RCC 7860 (cell line): ENCODE results near the gene TMEM217.
"Not testable (repeated sequence)": the region's sequence is repeated elsewhere in the genome, so short reads cannot be mapped to it uniquely, and the experiment has no call there.

Experiments used
- DNase-seq: peaks from one replicate; pipeline ENCODE4 v3.0.0-alpha.2; 2015; ENCODE audit warnings: low spot score
- FAIRE-seq: peaks from 2 replicates; lab custom pipeline; 2012; peaks lifted over from hg19 to GRCh38; lab: Jason Lieb, UNC

TMEM217 gene

DNA sequence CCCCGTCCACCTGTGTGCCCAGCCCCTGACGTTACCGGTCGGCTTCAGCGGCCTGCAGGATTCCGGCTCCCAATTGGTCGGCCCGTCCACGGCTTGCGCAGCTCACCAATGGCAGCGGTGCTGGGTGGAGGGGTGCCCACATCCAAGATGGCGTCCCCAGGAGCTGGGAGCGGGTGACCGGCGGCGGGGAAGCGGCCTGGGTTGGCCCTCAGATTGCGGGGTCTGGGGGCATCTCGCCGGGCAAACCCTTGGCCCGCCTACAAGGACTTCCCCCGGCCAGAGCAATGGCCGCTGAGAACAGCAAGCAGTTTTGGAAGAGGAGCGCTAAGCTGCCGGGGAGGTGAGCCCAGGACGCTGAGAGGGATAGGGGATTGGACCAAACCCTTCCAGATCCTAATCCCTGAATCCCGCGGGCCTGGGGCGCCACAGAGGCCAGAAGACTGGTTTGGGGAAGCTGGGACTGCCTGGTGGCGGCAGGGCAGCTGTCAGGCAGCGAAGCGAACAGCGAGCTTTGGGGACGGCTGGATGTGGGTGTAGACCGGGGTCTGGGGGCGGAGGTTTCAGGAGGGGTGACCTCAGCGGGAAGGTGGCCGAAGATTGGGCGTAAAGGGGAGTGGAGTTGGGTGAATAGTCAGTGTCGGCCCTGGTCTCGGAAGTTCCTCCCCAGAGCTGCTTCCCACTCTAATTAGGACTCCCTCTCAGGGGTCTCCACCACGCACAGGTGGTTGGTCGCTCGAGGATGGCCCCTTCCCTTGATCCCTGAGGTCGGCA lies at the start of gene TMEM217, which contains the start of gene TBC1D22B:
TMEM217 (minus strand) TSS at position 511 of the 771 bp plus-strand sequence. CDS start 39,114 bp downstream, outside the sequence.
TBC1D22B (plus strand) TSS at position 139 of the 771 bp plus-strand sequence; CDS start at position 285, 146 bp downstream.
- FAIRE-seq (peak; percentile 85), DNase-seq (peak; percentile 78)

DNA sequence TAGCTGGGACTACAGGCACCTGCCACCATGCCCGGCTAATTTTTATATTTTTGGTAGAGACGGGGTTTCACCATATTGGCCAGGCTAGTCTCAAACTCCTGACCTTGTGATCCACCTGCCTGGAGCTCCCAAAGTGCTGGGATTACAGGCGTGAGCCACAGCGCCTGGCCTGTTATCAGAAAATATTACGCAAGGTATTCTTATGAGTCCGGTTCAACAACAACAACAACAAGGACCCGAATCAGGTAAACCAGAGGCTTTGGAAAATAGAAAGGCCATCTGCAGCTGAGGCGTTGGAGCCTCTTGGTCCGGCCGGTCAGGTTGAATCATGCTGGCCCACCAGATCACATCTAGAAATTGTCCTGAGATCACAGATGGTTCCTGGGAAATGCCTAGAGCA lies 49.5 kb upstream of the TMEM217 start:
- FAIRE-seq, DNase-seq: not testable (repeated sequence)

DNA sequence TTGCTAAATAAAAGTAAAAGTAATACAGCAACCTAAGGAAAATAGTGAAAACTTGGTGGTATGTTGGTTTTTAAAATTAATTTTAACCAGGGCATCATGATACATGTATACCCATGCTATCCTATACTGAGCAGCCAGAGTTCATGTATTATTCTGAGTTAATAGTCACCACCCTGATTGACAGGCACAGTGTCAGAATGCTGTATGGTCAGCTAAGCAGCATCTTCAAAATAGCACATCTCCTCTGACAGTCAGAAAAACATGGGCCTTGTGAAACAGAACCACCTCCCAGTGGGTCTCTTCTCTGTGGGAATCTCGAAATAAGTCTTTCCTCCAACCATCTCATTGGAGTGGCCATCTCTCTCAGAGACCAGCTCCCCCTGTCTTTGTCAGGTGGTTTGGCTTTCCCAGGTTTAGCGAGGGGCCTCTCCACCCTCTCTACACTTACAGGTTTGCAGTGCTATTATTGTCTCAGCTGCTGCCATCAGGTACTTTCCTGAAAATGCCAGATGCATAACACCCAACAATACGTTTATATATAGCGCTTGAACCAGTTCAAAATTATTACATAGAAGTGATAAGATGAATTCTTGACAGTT lies 48.8 kb upstream of the TMEM217 start:
- no peak for FAIRE-seq
- no peak for DNase-seq

DNA sequence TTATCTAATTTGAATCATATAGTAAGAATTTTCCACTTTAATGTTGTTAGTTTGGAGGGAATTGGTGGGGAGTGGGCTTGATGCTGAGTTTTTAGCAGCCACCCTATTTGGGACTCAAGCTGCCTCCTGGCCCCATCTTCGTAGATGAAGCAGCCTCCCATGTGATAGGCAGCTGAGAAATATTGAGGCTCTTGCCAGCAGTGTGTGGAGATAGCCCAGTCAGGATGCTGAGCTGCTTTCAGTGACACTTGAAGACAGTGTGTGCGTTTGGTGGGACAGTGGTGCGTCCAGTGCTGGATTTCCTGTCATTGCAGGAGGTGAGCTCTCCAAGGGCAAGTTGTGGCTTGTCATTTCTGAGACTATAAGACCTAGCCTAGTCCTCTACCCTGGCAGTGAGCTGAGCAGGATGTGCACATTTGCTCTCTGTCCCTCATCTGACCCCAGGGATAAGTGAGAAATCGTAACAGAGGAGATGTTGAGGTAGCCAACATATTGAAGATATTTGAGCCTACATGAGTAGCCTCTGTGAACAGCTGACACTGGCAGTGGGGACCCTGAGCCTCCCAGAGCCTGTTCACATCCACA lies 48.0 kb upstream of the TMEM217 start:
- FAIRE-seq (no peak), DNase-seq (no peak)

DNA sequence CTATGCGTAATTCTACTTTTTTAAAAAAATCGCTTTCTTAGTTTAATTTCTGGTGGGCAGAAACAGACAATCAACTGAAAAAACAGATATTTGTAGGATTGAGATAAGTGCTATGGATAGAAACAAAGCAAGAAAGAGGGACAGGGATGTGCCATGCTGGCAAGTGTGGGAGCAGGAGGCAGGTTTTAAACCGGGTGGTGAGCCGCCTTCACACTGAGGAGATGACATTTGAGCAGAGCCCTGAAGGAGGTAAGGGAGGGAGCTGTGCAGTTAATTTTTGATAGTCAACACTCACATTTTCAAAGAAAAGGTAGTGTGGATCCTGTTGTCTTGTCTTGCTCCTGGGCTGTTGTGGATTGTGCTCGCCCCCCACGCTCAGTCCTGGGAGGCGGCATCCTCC lies 46.8 kb upstream of the TMEM217 start:
- DNase-seq: no peak
- no peak for FAIRE-seq

DNA sequence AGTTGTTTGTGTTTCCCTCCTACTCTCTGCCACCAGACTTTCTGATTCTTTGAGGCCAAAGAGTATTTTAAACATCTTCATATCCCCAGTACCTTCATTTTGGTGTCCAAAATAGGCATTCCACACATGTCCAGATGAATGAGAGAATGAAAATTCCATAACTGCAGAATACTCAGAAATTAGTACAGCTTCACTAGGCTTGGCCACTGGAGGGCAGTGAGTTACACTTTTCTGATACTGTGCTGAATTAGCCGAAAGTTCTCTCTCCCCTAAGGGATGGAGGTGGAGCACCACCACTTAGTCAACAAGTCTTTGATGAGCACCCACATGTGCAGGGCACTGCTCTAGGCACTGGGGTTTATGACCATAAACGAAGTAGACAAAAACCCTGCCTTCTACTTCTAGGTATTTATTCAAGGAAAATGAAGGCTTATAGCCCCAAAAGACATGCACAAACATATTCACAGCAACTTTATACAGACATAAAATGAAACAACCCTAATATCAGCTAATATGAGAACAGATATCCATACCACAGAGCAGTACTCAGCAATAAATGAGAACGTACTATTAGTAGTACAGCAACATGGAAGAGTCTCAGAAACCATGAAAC lies 46.1 kb upstream of the TMEM217 start:
- DNase-seq (no peak), FAIRE-seq (no peak)

DNA sequence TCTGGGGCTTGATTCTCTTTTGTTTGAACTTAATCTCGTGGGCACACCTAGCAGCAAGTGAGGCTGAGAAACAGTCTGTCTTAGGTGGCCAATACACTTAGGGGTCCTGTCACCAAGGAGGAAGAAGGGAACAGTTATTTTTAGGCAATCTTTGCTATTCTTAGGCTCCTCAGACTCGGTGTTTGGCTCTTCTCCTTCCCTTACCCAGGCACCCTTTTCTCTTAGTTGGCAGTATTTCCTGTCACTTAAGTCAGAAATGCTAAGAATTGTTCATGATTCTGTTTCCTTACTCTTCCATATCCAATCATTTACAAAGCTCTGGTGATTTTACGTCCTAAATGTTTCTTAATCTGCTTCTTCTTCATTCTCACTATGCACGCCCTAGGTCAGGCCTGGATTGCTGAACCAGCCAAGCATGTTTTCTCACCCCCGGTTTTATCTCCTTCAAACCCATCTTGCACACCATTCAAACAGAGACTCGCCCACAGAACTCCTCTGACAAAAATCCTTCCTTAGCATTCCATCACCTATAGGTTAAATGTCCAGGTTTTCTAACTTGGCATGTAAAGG lies 45.2 kb upstream of the TMEM217 start:
- FAIRE-seq: no peak
- no peak for DNase-seq

DNA sequence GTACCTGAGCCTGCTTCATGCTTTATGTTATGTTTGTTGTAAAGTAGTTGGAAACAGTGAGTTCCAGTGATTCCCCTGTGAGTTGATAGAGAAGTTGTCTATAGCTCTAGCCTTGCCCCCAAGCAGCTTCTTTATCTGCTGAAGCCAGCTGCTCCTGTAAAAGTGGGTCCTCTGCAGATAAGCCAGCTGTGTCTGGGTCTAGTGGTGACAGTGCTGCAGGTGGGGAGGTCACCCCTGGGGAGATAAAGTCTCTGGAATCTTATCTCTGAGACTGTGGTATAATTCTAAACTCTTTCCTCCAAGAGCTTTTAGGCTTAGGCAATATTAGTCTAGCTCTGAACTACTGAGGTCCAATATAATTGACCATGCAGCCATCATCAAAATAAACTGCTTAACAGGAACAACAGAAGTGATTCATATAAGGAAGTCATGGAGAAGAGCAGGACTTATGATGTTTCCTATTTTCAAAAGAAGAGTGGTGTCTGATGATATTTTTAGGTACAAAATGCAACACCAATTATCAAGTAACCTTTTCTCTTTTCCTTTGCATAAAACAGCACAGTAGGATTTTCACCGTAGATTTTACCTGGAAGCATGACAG lies 44.2 kb upstream of the TMEM217 start:
- FAIRE-seq (no peak), DNase-seq (no peak)

DNA sequence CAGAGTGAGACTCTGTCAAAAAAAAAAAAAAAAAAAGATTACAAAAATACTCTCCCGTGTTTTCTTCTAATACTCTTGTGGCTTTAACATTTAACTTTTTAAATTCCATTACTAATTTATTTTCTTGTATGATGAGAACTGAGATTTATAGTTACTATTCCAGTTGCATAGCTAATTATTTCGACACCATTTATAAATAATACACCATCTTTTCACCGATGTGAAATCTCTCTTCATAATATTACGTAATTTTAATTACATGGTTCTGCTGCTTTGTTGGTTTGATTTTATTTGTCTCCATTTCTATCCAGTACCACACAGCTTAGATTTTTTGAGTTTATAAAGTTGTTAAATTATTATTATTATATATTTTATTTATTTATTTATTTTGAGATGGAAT lies 42.0 kb upstream of the TMEM217 start:
- DNase-seq (no peak), FAIRE-seq (no peak)

DNA sequence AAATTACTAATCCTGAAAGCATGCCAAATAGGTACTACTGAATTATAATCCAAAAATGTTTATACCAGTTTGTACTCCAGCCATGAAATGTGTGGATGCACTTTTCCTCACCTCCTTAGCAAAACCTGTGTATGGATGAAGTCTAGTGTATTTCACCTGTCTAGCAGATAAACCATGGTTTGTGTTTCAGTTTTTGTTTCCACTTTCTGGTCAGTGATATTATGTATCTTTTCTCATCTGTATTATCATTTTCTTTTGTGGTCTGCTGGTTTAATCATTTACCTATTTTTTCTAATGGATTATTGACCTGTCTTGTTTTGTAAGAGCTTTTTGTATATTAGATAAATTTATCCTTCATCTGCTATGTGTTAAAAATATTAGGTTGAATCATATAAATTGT lies 41.0 kb upstream of the TMEM217 start:
- FAIRE-seq: no peak
- no peak for DNase-seq

DNA sequence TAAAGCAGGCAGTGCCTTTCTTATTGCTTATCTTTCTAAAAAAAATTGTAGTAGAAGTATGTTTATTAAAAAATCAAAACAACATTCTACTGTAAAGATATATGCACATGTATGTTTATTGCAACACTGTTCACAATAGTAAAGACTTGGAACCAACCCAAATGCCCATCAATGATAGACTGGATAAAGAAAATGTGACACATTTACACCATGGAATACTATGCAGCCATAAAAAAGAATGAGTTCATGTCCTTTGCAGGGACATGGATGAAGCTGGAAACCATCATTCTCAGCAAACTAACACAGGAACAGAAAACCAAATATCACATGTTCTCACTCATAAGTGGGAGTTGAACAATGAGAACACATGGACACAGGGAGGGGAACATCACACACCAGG lies 39.7 kb upstream of the TMEM217 start:
- not testable (repeated sequence) for DNase-seq, FAIRE-seq

DNA sequence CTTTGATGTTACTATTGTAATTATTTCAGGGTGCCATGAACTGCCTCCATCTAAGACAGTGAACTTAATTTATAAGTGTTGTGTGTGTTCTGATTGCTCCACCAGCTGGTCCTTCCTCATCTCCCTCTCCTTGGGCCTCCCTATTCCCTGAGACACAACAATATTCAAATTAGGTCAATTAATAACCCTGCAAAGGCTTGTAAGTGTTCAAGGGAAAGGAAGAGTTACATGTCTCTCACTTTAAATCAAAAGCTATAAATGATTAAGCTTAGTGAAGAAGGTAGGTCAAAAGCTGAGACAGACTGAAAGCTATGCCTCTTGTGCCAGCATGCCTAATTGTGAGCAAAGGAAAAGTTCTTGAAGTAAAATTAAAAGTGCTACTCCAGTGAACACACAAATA lies 35.5 kb upstream of the TMEM217 start:
- DNase-seq: no peak
- no peak for FAIRE-seq

DNA sequence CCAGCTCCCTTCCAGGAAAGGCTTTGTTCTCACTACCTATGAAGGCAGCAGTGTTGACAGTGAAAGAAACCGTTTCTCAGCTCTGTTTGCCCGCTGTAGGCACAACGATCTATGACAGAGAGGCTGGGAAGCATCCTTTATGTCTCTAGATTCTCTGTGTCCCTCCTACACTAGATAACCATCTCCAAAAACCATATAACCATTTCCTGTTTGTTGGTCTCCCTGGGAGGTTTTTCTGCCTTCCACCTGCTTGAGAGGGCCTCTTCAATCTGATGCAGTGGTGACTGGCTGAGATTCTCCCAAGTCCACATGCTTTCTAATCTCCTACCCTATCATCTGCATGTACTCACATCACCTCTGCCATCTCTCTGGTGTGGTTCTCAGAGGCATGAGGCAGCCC lies 32.0 kb upstream of the TMEM217 start:
- FAIRE-seq (no peak), DNase-seq (no peak)

DNA sequence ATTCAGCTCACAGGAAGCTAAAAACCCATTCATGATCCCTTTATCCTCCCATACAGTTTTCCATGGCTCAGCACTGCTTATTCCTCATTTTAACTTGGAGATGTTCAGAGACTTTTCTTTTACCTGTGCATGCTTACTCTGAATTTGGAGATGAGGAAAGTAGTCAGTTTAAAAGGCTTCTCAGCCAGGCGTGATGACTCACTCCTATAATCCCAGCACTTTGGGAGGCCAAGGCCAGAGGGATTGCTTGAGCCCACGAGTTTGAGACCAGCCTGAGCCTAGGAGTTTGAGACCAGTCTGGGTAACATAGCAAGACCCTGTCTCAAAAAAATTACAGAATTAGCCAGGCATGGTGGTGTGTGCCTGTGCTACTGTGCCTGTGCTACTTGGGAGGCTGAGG lies 30.3 kb upstream of the TMEM217 start:
- FAIRE-seq: no peak

DNA sequence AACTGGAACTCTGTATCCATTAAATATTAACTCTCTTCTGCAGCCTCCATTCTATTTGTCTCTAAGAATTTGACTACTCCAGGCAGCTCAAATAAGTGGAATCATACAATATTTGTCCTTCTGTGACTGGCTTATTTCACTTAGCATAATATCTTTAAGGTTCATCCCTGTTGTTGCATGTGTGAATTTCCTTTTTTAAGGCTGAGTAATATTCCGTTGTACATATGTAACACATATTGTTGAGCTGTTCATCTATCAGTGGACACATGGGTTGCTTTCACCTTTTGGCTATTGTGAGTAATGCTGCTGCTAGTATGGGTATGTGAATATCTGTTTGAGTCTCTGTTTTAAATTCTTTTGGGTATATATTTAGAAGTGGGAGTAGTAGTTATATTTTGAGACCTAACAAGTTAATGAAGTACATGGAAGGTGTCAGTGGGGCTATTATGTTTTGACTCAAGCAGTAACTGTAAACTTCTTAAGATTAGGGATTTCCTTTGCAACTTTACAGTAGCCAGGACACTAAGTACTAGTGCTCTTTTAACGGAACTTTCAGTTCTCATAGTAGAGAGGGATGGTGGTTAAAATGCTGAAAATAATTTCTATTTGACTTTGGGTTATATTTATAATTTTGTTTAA lies 29.7 kb upstream of the TMEM217 start:
- FAIRE-seq: no peak
- DNase-seq: no peak

More for the DNA sequence above, 30.3 kb upstream of the TMEM217 start:
- DNase-seq: no peak

DNA sequence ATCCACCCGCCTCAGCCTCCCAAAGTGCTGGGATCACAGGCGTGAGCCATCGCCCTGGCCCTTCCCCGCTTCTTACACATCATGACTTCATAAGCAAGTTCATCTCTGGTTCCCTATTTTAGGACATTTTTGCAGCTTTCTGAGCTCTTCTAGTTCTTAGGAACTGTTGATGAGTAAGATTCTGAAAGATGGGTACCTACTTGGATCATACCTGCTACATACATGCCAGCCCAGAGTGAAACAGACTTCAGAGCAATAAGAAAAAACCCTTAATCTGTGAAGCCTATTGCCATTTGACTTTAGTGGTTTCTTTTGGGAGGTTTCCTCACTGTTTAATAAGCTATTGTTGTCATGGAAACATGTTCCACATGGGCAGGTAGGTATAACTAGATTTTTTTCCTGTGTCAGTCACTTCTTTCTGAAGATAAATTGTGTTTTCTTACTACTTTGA lies 27.9 kb upstream of the TMEM217 start:
- no peak for FAIRE-seq
- peak; percentile 17 for DNase-seq

DNA sequence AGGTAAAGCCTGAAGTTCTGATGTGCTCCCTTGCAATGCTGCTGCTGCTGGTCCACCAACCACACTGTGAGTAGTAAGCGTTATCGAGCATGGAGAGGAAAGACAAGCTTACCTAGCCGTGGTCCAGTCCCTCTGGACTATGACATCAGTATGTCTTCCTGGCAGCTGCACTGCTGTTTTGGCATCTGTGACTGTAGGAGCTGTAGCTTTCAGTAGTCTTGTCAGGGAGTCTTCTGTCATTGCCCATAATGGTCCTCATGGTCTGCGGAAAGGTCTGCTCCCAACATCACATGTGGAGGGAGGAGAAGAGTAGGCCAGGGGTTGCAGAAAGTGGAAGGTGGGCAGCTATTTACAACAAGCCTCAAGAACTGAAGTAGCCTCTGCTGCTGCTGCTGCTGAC lies 26.8 kb upstream of the TMEM217 start:
- DNase-seq (no peak), FAIRE-seq (no peak)

DNA sequence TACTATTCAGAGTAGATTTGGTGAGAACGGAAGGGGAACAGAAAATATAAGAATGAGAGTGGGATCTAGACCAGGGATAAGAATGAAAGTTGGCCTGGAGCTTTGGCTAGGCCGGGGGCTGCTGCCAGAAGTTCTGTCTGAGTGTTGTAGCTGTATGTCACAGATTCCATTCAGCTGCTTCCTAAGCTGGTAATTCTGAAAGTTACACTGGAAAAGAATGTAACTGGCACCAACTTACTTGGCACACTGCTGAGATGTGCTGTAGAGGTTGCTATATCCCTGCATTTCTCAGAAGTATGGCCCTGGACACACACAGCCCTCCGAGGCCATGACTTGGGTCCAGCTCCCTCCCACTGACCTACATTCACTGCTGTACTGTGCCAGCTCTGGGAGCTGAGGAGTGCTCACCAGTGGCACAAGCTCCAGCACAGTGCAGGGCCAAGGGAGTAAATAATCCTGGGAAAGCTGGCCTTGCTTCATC lies 25.8 kb upstream of the TMEM217 start:
- no peak for FAIRE-seq
- DNase-seq: no peak

DNA sequence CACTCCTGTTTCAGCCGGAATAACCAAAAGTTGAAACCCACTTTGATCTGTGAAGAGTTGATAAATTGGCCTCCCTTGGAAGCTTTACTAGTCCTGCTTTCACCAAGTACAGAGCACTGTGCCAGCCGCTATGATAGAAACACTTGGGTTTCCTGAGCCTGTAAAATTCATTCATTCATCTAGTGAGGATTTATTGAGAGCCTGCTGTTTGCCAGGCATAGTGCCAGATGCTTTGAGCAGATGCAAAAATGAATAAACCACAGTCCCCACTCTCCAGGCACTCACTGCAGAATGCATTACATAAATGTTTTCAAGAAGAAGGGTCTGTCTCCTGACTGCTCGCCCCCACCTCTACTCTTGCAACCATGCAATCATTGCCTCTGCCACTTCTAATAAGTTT lies 25.3 kb upstream of the TMEM217 start:
- no peak for FAIRE-seq
- no peak for DNase-seq

DNA sequence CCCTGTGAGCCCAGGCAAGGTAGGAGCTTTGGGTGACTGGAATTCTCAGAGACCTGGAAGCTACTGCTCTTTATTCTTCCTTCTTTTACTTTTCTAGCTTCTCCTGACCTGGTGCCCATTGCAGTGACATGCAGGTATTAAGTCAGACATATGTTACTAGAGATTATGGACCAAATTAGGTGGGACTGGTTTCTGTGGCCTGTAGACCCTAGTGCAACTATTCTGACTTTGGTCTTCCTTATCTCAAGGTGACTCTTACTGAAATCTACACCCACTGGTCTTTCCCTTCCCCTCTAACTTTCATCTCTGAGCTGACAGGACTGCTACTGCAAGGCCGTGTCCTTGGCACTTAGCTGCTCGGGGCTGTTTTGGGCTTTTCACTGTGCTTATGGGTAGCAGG lies 24.4 kb upstream of the TMEM217 start:
- no peak for FAIRE-seq
- DNase-seq: no peak
